Small intestine (tissue), 7 donors: ENCODE measurements around the gene P2RY4. TPM values are rescaled to one million over a fixed set of nuclear protein-coding genes. Genes with fewer than 3 reads are reported as not detected.
"Not testable (repeated sequence)": the region's sequence is repeated elsewhere in the genome, so short reads cannot be mapped to it uniquely, and the experiment has no call there.

ENCODE experiments used
- DNase-seq, 2 donors: peaks; one replicate each; pipeline versions ENCODE4 v3.0.0 to v3.0.0-alpha.2; 2013
- FAIRE-seq: peaks from 2 replicates; lab custom pipeline; 2012; peaks lifted over from hg19 to GRCh38; lab: Jason Lieb, UNC
- H3K27ac ChIP-seq, 3 donors: one replicate each; pipeline ENCODE4 v1.5.1; 2013; ENCODE audit warnings: low read length in 2 of 3, mild to moderate bottlenecking in 2 of 3, control low read depth in 1 of 3, inconsistent platforms in 1 of 3, low read depth in 1 of 3, moderate library complexity in 1 of 3
- H3K27me3 ChIP-seq, 3 donors: one replicate each; pipeline ENCODE4 v1.6.1; 2013; ENCODE audit warnings: low read length in 3 of 3, inconsistent platforms in 1 of 3; ENCODE audit not compliant: control insufficient read depth in 3 of 3, insufficient read depth in 3 of 3
- H3K36me3 ChIP-seq, 3 donors: one replicate each; pipeline ENCODE4 v1.6.1; 2013; ENCODE audit warnings: low read length in 3 of 3, inconsistent platforms in 1 of 3, low read depth in 1 of 3, mild to moderate bottlenecking in 1 of 3, moderate library complexity in 1 of 3; ENCODE audit not compliant: control insufficient read depth in 3 of 3, insufficient read depth in 2 of 3
- H3K4me1 ChIP-seq, 3 donors: one replicate each; pipeline ENCODE4 v1.6.1; 2013; ENCODE audit warnings: low read length in 2 of 3, inconsistent platforms in 1 of 3, low read depth in 1 of 3, mild to moderate bottlenecking in 1 of 3, moderate library complexity in 1 of 3; ENCODE audit not compliant: control insufficient read depth in 3 of 3, insufficient read depth in 2 of 3
- H3K4me3 ChIP-seq, 3 donors: one replicate each; pipeline ENCODE4 v1.5.1; 2013; ENCODE audit warnings: low read length in 3 of 3, control low read depth in 1 of 3, inconsistent platforms in 1 of 3, low read depth in 1 of 3, mild to moderate bottlenecking in 1 of 3, moderate library complexity in 1 of 3
- H3K9me3 ChIP-seq, 2 donors: one replicate each; pipeline ENCODE4 v1.6.1; 2013; ENCODE audit warnings: low read depth in 1 of 2, low read length in 1 of 2; ENCODE audit not compliant: control insufficient read depth in 2 of 2, insufficient read depth in 1 of 2
- WGBS, 3 donors: extraction: QIAGEN DNeasy Blood & Tissue Kit; methylation state at CpG; one replicate each; pipeline ENCODE4 v1.1.7; 2013; 5-methylcytosine and 5-hydroxymethylcytosine counted together
- polyA plus RNA-seq, 4 donors: library from polyadenylated mRNA; stranded (reverse) in 3 of 4; unstranded in 1 of 4; fragments of 200-250 nt in 3 of 4; fragments of 120-200 nt in 1 of 4; gene quantifications; one replicate each; pipeline versions ENCODE4 v1.2.1 to v1.2.3, GENCODE V29; 2013
- donor health status: healthy with polysubstance abuse.
- donor health status: control.
- donor health status: control.
- donor health status: Bipolar disorder and iron deficiency.
- donor health status: healthy.

The P2RY4 gene
- polyA plus RNA-seq, 4 donors, result 0.12 to 5.0 (median 0.54) TPM; not detected in 1

DNA sequence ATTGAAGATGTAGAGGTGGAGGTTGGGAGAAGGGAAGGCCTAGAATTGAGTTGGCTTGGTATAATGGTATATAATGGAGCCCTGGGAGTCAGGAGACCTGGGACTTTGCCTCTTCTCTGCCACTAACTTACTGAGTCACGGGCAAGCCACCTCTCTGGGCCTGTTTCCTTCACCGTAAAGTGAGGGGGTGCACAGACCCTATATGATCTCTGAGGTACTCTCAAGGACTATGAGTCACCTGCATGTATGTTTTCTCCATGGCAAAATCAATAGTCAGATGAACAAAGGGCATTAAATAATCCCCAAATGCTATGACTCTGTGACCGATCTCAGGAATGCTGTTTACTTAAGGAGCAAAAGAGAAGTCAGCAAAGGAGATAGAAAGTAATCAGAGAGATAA is 5.1 kb downstream of the P2RY4 start:
- Histone ChIP-seq H3K4me3 (no peak overlapping the region), H3K27ac (peak overlapping the region in 2 of 3 donors; percentile 27 to 81), H3K4me1 (peaks cover 0 to 16% (median 0%) of the 10 kb centered on the region in 3 donors), H3K36me3 (no peaks in the 10 kb centered on the region), H3K9me3 (no peaks in the 10 kb centered on the region), H3K27me3 (no peaks in the 10 kb centered on the region)
- 40 to 65% (median 63%) methylated on average over 3 of the region's 3 CpGs for WGBS, 3 donors
- peak; percentile 58 for DNase-seq
- no peak for FAIRE-seq

DNA sequence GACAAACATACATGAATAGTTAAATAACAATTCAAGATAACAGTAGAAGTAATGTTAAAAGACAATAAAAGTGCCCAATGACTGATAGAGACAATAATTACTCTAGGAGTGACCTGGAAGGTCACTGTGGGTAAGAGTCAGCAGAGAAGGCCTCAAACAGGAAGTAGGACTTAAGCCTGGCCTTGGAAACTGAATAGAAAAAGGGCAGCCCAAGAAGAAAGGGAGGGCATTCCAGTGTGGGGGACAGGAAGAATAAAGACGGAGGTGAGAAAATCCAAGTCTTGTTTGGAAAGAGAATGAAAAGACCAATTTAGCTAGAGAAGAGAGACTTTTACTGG is 6.0 kb downstream of the P2RY4 start:
- DNase-seq (peak; percentile 4 to 16), FAIRE-seq (no peak)
- no peaks in the 10 kb centered on the region for H3K9me3 ChIP-seq
- no peaks in the 10 kb centered on the region for H3K36me3 ChIP-seq
- WGBS, 3 donors, result 82 to 94% (median 84%) methylated on average over 1 of the region's 1 CpG
- no peaks in the 10 kb centered on the region for H3K27me3 ChIP-seq
- H3K27ac ChIP-seq, result peak overlapping the region in 1 of 3 donors; percentile 81
- H3K4me3 ChIP-seq, result no peak overlapping the region
- peaks cover 0 to 16% (median 0%) of the 10 kb centered on the region in 3 donors for H3K4me1 ChIP-seq

DNA sequence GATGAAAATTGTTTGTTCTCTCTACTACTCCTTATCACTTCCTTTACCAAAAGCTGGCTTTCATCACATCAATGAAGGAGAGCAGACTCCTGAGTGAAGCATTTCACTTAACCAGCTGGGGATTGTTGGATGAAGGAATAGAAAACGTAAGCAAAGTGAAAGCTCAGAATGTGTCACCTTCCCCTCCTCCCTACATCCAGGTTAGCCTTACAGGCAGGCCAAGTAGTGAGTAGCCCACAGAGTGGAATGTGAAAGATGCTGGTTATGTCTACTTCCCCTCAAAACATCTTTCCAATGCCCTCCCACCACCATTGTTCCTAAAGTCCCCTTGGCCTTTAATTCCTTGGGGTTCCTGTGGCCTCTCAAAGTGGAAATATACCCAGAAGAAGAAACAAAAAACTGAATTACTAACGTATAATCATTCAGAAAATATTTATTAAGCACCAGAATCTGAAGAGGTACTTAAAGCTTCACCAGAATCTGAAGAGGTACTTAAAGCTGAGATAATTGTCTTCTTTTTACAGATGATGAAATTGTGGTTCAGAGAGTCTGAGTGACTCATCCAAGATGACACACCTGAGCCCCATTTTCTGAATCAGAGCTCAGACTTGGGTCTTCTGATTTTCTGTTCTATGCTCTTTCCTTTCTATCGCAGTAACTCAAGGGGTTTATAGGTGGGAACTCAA is 6.5 kb downstream of the P2RY4 start:
- DNase-seq, result peak in 1 of 2 donors; percentile 5
- H3K4me1 ChIP-seq, result peaks cover 0 to 16% (median 0%) of the 10 kb centered on the region in 3 donors
- H3K36me3 ChIP-seq, result no peaks in the 10 kb centered on the region
- WGBS, 3 donors, result 68 to 75% (median 74%) methylated on average over 3 of the region's 3 CpGs
- peak overlapping the region in 1 of 3 donors; percentile 81 for H3K27ac ChIP-seq
- FAIRE-seq, result no peak
- H3K27me3 ChIP-seq, result no peaks in the 10 kb centered on the region
- no peaks in the 10 kb centered on the region for H3K9me3 ChIP-seq
- H3K4me3 ChIP-seq, result no peak overlapping the region

DNA sequence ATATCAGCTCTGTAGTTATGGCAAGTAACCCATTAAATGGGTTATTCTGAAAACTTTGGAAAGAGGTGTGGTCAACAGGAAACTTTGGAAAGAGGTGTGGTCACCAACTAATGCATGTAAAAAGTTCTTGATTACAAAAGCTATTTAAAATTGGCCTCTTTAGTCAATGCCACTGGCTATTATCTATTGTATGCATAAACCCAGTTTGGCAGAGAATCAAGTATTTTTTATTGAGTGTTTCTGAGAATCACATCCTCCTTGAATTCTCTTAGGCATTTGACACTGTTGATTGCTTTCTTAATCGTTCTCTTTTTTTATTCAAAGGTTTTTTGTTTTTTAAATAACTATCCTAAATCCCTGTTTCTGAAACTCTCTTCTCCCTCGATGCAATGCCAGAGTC is 7.5 kb downstream of the P2RY4 start:
- H3K36me3 ChIP-seq, result no peaks in the 10 kb centered on the region
- no peaks in the 10 kb centered on the region for H3K27me3 ChIP-seq
- no peak overlapping the region for H3K27ac ChIP-seq
- peaks cover 0 to 16% (median 0%) of the 10 kb centered on the region in 3 donors for H3K4me1 ChIP-seq
- 57 to 77% (median 68%) methylated on average over 2 of the region's 2 CpGs for WGBS, 3 donors
- H3K4me3 ChIP-seq, result no peak overlapping the region
- no peak for FAIRE-seq
- H3K9me3 ChIP-seq, result no peaks in the 10 kb centered on the region
- no peak for DNase-seq

DNA sequence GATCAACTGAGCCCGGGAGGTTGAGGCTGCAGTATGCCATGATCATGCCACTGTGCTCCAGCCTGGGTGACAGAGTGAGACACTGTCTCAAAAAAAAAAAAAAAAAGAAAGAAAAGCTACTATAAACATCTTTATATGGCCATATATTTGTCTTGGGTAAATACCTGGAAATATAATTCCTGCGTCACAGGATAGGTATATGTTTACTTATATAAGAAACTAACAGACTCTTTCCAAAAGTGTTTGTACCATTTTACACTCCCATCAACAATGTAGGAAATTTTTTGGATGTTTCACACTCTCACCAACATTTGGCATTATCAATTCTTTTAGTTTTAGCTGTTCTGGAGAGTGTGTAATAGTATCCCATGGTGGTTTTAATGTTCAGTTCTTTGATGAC is 12.8 kb downstream of the P2RY4 start:
- no peaks in the 10 kb centered on the region for H3K4me1 ChIP-seq

DNA sequence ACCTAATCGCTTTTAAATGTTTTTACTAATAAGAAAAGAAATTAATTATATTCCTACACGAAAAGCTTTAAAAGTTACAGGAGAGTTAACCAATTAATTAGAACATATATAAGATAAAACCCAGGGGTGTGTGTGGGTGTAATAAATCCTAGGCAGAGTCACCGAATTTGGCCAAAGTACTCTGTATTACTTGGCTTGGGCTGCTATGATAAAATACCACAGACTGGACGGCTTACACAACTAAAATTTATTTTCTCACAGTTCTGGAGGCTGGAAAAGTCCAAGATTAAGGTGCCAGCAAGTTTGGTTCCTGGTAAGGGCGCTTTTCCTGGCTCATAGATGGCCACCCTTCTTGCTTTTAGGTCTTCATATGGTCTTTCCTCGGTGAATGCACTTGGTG is 15.1 kb downstream of the P2RY4 start:
- FAIRE-seq (no peak), DNase-seq (no peak)
- H3K36me3 ChIP-seq, result no peaks in the 10 kb centered on the region
- H3K9me3 ChIP-seq, result no peaks in the 10 kb centered on the region
- H3K4me1 ChIP-seq, result no peaks in the 10 kb centered on the region
- no peaks in the 10 kb centered on the region for H3K27me3 ChIP-seq
- H3K27ac ChIP-seq, result no peak overlapping the region
- WGBS, 3 donors, result 58 to 73% (median 64%) methylated on average over 6 of the region's 6 CpGs
- H3K4me3 ChIP-seq, result no peak overlapping the region

More for the DNA sequence above, 12.8 kb downstream of the P2RY4 start:
- H3K9me3 ChIP-seq, result no peaks in the 10 kb centered on the region
- FAIRE-seq, result no peak
- H3K27ac ChIP-seq, result no peak overlapping the region
- no peaks in the 10 kb centered on the region for H3K27me3 ChIP-seq
- WGBS, 3 donors, result 86 to 89% (median 87%) methylated on average over 2 of the region's 2 CpGs
- DNase-seq, result no peak
- H3K36me3 ChIP-seq, result no peaks in the 10 kb centered on the region
- H3K4me3 ChIP-seq, result no peak overlapping the region

DNA sequence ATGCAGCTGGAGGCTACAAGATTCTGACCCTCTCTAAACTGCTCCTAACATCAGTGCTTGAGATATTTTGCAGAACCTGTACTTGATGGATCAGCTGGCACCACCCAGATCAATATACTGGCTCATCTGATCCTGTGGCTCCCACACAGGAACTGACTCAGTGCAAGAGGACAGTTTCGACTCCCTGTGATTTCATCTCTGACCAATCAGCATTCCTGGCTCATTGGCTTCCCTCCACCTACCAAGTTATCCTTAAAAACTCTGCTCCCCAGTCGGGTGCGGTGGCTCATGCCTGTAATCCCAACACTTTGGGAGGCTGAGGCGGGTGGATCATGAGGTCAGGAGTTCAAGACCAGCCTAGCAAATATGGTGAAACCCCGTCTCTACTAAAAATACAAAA is 16.4 kb downstream of the P2RY4 start:
- not testable (repeated sequence) for FAIRE-seq, H3K36me3 ChIP-seq, H3K9me3 ChIP-seq, H3K4me3 ChIP-seq, H3K27me3 ChIP-seq, H3K4me1 ChIP-seq, H3K27ac ChIP-seq, DNase-seq
- 66 to 84% (median 76%) methylated on average over 5 of the region's 5 CpGs for WGBS, 3 donors

DNA sequence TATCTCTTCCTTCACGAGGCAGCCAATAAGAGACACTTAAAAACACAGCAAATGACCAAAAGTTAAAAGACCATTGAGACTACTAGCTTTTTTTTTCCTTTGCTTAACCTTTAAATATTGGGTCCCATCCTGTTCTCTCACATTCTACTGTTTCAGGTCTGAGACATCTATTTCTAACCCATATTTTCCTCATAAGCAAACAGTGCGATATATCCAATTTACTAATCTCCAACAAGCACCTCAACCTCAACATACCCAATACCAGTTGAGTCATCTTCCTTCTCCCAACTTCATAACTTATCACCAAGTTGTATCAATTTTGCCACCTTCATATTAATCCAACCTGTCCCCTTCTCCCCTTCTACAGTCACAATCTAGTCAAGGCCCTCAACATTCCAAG is 18.5 kb downstream of the P2RY4 start:
- no peak for FAIRE-seq

DNA sequence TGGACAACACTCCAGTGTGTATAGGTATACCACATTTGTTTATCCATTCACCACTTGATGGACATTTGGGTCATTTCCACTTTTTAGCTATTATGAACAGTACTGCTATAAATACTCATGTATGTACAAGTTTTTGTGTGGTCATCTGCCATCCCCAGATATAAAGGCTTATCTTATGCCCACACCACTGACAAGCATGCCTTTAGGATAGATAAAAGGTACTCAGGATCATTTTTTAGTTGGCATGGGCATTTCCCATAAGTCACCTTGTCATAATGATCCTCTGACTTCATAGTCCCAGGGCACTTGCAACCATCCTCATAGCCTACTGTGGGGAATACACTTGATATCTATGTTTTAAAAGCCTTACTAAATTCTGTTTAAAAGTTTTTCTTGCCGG is 19.3 kb downstream of the P2RY4 start:
- H3K4me1 ChIP-seq, result no peaks in the 10 kb centered on the region
- H3K27me3 ChIP-seq, result no peaks in the 10 kb centered on the region
- H3K36me3 ChIP-seq, result no peaks in the 10 kb centered on the region
- no peaks in the 10 kb centered on the region for H3K9me3 ChIP-seq
- H3K4me3 ChIP-seq, result no peak overlapping the region
- WGBS, 3 donors, result 95 to 100% (median 95%) methylated on average over 1 of the region's 1 CpG
- no peak for DNase-seq
- H3K27ac ChIP-seq, result no peak overlapping the region
- FAIRE-seq, result no peak

More for the DNA sequence above, 18.5 kb downstream of the P2RY4 start:
- Histone ChIP-seq H3K9me3 (no peaks in the 10 kb centered on the region), H3K36me3 (no peaks in the 10 kb centered on the region), H3K27me3 (no peaks in the 10 kb centered on the region), H3K27ac (no peak overlapping the region), H3K4me3 (no peak overlapping the region), H3K4me1 (no peaks in the 10 kb centered on the region)
- WGBS, 3 donors, result 73 to 90% (median 85%) methylated on average over 2 of the region's 2 CpGs
- DNase-seq, result no peak
